ENCODE results near the gene VPS4A. TPM values are rescaled to one million over a fixed set of nuclear protein-coding genes. Genes with fewer than 3 reads are reported as not detected.

VPS4A gene
- total RNA-seq, 2 experiments from 2014 or later, result 30.5 to 31.2 TPM

DNA sequence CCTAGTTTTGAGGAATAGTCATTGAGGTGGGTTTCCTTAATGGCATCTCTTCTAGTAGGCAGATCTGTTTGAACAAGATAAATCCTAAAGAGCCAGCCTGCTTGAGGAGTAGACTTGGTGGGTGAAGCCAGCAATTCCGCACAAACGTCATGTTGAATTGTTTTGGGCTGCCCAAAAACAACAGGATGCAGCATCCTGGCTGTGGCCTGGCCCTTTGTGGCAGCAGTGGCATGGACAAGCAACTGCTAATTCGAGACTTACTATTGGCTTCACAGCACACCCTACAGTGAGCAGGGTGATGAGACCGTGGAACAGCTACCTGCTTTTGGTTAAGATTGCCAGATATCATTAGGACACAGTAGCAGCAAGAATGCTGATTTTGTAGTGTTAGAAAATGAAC, 9.3 kb upstream of the VPS4A start:
- intact Hi-C loops (cut with micrococcal nuclease), result no loop called here
- H3K4me3 Mint-ChIP-seq, result no peak overlapping the region
- no peaks in the 10 kb centered on the region for H3K4me1 Mint-ChIP-seq (ENCODE audit: low read depth)
- TF ChIP-seq, protein P1, sequence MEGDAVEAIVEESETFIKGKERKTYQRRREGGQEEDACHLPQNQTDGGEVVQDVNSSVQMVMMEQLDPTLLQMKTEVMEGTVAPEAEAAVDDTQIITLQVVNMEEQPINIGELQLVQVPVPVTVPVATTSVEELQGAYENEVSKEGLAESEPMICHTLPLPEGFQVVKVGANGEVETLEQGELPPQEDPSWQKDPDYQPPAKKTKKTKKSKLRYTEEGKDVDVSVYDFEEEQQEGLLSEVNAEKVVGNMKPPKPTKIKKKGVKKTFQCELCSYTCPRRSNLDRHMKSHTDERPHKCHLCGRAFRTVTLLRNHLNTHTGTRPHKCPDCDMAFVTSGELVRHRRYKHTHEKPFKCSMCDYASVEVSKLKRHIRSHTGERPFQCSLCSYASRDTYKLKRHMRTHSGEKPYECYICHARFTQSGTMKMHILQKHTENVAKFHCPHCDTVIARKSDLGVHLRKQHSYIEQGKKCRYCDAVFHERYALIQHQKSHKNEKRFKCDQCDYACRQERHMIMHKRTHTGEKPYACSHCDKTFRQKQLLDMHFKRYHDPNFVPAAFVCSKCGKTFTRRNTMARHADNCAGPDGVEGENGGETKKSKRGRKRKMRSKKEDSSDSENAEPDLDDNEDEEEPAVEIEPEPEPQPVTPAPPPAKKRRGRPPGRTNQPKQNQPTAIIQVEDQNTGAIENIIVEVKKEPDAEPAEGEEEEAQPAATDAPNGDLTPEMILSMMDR (IDR thresholded peaks at IDR 0.05), result no peak
- DNase-seq (no peak), ATAC-seq (no peak)
- H3K27ac Mint-ChIP-seq, result no peak overlapping the region
- ChIA-PET POLR2A (no interaction called here), CTCF (interaction anchor here (0.9 to 1.2 kb wide), 4 partner anchors 12 to 152 kb away, joined by 3 to 5 read pairs (median 3); no protein-coding TSS in a partner anchor)
- H3K9me3 Mint-ChIP-seq, result no peaks in the 10 kb centered on the region
- H3K36me3 Mint-ChIP-seq (ENCODE audit: low read depth), result peaks cover 2% of the 10 kb centered on the region
- H3K27me3 Mint-ChIP-seq, result no peaks in the 10 kb centered on the region

DNA sequence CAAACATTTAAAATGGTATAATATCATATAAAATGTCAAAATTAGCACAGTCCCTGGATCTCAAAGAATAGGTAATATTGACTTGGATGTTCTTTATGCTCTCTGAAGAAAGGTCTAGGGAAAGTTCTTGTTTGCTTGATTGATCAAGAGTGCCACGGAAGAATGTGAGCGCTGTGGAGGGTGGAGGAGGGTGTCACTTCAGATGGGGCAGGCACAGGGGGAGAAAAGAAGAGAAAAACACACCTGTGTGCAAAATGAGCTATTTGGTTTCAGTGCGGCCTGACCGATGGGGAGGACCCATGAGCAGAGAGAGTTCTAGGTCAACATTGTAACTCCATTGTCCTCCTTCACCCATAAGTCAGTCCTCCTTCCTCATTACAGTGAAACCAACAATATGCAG, 8.8 kb upstream of the VPS4A start:
- Mint-ChIP-seq H3K9me3 (no peaks in the 10 kb centered on the region), H3K27ac (no peak overlapping the region), H3K36me3 (ENCODE audit: low read depth) (peaks cover 2% of the 10 kb centered on the region), H3K4me1 (ENCODE audit: low read depth) (no peaks in the 10 kb centered on the region), H3K27me3 (no peaks in the 10 kb centered on the region), H3K4me3 (no peak overlapping the region)
- intact Hi-C loops (cut with micrococcal nuclease), result no loop called here
- POLR2A ChIA-PET, result no interaction called here
- no peak for ATAC-seq
- TF ChIP-seq, protein P1 (IDR thresholded peaks at IDR 0.05), result no peak
- DNase-seq, result no peak
- CTCF ChIA-PET, result interaction anchor here (1.0 to 1.1 kb wide), 3 partner anchors 12 to 17 kb away, joined by 3 read pairs; no protein-coding TSS in a partner anchor

DNA sequence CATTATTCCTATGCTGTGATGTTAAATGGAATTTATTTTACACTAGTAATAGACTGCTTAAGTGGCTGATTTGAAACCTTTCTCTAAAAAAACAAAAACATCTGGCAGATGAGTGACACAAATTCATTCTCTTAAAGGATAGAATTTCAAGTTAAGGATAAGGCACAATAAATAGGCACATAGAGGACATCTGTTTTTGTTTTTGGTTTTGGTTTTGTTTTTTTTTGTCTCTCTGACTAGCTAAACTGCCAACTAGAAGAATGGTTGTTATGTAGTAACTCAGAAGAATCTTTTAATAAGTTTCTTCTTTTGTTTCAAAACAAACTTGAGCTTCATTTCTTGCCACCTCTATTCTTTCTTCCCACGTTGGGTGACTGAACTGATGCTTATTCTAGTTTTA, 5.1 kb upstream of the VPS4A start:
- DNase-seq, result no peak
- Mint-ChIP-seq H3K4me3 (no peak overlapping the region), H3K27ac (no peak overlapping the region), H3K4me1 (ENCODE audit: low read depth) (peaks cover 7% of the 10 kb centered on the region), H3K9me3 (no peaks in the 10 kb centered on the region), H3K27me3 (no peaks in the 10 kb centered on the region), H3K36me3 (ENCODE audit: low read depth) (peaks cover 2% of the 10 kb centered on the region)
- CTCF ChIA-PET, result interaction anchor here (1.5 kb wide), 1 partner anchor 156 kb away, joined by 5 read pairs; no protein-coding TSS in a partner anchor
- TF ChIP-seq, protein P1 (IDR thresholded peaks at IDR 0.05), result no peak
- POLR2A ChIA-PET, result interaction anchor here (1.2 kb wide), 1 partner anchor 173 kb away, joined by 3 read pairs; no protein-coding TSS in a partner anchor
- no peak for ATAC-seq
- intact Hi-C loops (cut with micrococcal nuclease), result no loop called here

DNA sequence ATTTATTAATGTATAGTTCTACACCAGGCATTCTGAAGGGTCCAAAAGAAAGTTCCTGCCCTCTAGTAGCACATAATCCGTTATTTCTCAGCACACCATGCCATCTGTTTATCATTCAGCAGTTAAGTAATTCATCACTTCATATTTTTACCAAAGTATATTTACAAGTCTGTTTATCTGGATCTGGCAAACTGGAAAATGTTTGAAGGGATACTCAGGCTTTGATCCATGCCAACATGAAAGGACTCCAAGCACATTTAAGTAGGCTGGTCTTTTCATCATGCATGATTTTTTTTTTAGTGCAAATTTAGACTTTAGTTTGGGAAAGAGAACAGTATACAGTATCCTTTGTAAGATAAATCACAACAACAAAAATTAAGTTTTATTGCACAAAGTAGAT, 4.1 kb upstream of the VPS4A start:
- no peaks in the 10 kb centered on the region for H3K9me3 Mint-ChIP-seq
- ChIA-PET CTCF (no interaction called here), POLR2A (interaction anchor here (1.2 kb wide), 1 partner anchor 174 kb away, joined by 3 read pairs; no protein-coding TSS in a partner anchor)
- H3K27ac Mint-ChIP-seq, result no peak overlapping the region
- TF ChIP-seq, protein P1 (IDR thresholded peaks at IDR 0.05), result no peak
- no peak overlapping the region for H3K4me3 Mint-ChIP-seq
- H3K4me1 Mint-ChIP-seq (ENCODE audit: low read depth), result peaks cover 9% of the 10 kb centered on the region
- H3K36me3 Mint-ChIP-seq (ENCODE audit: low read depth), result peaks cover 5% of the 10 kb centered on the region
- DNase-seq (no peak), ATAC-seq (no peak)
- no peaks in the 10 kb centered on the region for H3K27me3 Mint-ChIP-seq
- intact Hi-C loops (cut with micrococcal nuclease), result no loop called here

DNA sequence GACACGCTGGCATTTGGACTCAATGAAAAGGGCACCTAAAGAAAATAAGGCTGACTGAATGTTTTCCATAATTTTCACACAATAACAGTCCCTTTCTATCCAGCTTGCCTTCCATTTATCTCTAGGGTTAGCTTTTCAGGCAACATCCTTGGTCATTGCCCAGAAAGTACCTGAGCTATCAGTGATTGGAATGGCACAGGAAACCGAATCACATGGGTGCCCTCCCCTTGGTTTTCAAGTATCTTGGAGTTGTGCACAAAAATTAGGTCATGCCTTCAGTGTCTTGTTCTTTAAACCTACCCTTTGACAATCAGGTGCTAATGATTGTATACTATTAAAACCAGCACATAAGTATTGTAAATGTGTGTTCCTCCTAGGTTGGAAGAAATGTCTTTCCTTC, 3.3 kb upstream of the VPS4A start:
- DNase-seq (no peak), ATAC-seq (no peak)
- TF ChIP-seq, protein P1 (IDR thresholded peaks at IDR 0.05), result no peak
- CTCF ChIA-PET, result no interaction called here
- H3K9me3 Mint-ChIP-seq, result no peaks in the 10 kb centered on the region
- no peaks in the 10 kb centered on the region for H3K27me3 Mint-ChIP-seq
- H3K4me1 Mint-ChIP-seq (ENCODE audit: low read depth), result peaks cover 12% of the 10 kb centered on the region
- H3K4me3 Mint-ChIP-seq, result no peak overlapping the region
- H3K27ac Mint-ChIP-seq, result no peak overlapping the region
- peaks cover 6% of the 10 kb centered on the region for H3K36me3 Mint-ChIP-seq (ENCODE audit: low read depth)
- intact Hi-C loops (cut with micrococcal nuclease), result no loop called here
- POLR2A ChIA-PET, result no interaction called here
